ENCODE results near the gene ABCA1. TPM values are rescaled to one million over a fixed set of nuclear protein-coding genes. Genes with fewer than 3 reads are reported as not detected.

The ABCA1 gene
- total RNA-seq, 1 donor from 2014 or later: 30.7 TPM

DNA sequence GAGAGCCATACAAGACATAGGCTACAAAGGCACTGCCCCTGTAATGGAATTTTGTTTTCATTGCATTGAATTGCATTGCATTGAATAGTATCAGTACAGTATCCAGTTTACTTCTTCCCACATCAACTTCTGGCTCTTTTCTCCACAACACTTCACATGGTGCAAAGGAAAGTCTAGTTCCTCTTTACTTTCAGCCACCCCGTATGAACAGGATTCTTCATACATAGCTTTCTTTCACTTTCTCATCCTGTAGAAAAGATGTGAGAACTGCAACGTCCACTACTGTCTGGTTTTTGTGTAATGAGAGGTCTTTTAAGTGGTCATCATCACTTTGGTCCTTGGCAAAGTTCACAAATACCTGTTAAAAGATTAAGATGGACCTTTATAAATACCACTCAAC, 143.9 kb downstream of the ABCA1 start:
- TF ChIP-seq POLR2A (IDR thresholded peaks at IDR 0.05) (no peak), POLR2AphosphoS5 (IDR thresholded peaks at IDR 0.05; ENCODE audit: insufficient read depth in 1 of 2, low read depth in 1 of 2) (no peak)
- TF ChIP-seq, protein P1, sequence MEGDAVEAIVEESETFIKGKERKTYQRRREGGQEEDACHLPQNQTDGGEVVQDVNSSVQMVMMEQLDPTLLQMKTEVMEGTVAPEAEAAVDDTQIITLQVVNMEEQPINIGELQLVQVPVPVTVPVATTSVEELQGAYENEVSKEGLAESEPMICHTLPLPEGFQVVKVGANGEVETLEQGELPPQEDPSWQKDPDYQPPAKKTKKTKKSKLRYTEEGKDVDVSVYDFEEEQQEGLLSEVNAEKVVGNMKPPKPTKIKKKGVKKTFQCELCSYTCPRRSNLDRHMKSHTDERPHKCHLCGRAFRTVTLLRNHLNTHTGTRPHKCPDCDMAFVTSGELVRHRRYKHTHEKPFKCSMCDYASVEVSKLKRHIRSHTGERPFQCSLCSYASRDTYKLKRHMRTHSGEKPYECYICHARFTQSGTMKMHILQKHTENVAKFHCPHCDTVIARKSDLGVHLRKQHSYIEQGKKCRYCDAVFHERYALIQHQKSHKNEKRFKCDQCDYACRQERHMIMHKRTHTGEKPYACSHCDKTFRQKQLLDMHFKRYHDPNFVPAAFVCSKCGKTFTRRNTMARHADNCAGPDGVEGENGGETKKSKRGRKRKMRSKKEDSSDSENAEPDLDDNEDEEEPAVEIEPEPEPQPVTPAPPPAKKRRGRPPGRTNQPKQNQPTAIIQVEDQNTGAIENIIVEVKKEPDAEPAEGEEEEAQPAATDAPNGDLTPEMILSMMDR (IDR thresholded peaks at IDR 0.05): no peak
- Histone ChIP-seq H3K9me3 (no peaks in the 10 kb centered on the region), H3K36me3 (peaks cover 0 to 73% of the 10 kb centered on the region in 2 donors), H3K4me3 (no peak overlapping the region), H3K27ac (no peak overlapping the region), H3K4me1 (no peaks in the 10 kb centered on the region), H3K27me3 (no peaks in the 10 kb centered on the region)
- DNase-seq (ENCODE audit: extremely low spot score in 2 of 2): no peak
- intact Hi-C loops (cut with DNase I): no loop called here

- H3K36me3 ChIP-seq: peaks cover 0 to 68% of the 10 kb centered on the region in 2 donors
- intact Hi-C loops (cut with DNase I): no loop called here
- H3K4me3 ChIP-seq: no peak overlapping the region
- DNase-seq (ENCODE audit: extremely low spot score in 2 of 2): no peak
- H3K27ac ChIP-seq: no peak overlapping the region
- no peaks in the 10 kb centered on the region for H3K4me1 ChIP-seq
- no peaks in the 10 kb centered on the region for H3K27me3 ChIP-seq
- H3K9me3 ChIP-seq: no peaks in the 10 kb centered on the region
- TF ChIP-seq POLR2AphosphoS5 (IDR thresholded peaks at IDR 0.05; ENCODE audit: insufficient read depth in 1 of 2, low read depth in 1 of 2) (no peak), POLR2A (IDR thresholded peaks at IDR 0.05) (no peak)
Observed at GRCh38 chr9:104783588-104783987, 144.4 kb downstream of the ABCA1 start.

DNA sequence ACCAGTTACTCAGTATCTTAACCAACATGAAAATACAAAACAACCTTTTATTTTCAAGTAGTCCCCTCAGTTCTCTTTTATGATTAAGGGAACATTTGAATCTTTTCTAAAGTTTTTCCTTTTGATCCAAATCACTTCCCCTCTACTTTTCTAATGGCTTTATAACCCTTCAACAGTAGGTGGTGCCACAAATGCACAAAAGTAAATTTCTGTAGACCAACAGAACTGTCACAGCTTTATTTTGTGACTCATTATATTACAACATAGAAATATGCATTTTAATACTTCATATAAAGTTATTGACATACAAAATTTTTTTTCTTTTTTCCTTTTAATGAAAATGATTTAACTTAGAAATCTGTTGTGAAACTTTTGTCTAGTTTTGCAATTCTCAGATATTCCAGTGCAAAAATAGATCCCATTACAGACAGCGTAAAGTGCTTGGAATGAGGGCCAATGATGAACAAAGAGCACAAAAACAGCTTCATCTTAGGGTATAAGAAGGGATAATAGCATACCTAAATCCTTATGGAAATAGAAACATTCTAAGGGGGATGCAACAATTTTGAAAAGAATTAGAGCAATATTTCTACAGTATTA, 147.1 kb downstream of the ABCA1 start:
- H3K27ac ChIP-seq: no peak overlapping the region
- DNase-seq (ENCODE audit: extremely low spot score in 2 of 2): no peak
- no peak for TF ChIP-seq POLR2AphosphoS5 (IDR thresholded peaks at IDR 0.05; ENCODE audit: insufficient read depth in 1 of 2, low read depth in 1 of 2)
- no peak for TF ChIP-seq POLR2A (IDR thresholded peaks at IDR 0.05)
- TF ChIP-seq, protein P1 (IDR thresholded peaks at IDR 0.05): peak in 1 of 3 experiments; percentile 23
- no peak overlapping the region for H3K4me3 ChIP-seq
- H3K9me3 ChIP-seq: no peaks in the 10 kb centered on the region
- intact Hi-C loops (cut with DNase I): no loop called here
- H3K36me3 ChIP-seq: peaks cover 0 to 41% of the 10 kb centered on the region in 2 donors
- H3K4me1 ChIP-seq: peaks cover 7% of the 10 kb centered on the region
- H3K27me3 ChIP-seq: no peaks in the 10 kb centered on the region

- Histone ChIP-seq H3K27me3 (no peaks in the 10 kb centered on the region), H3K4me3 (no peak overlapping the region), H3K9me3 (no peaks in the 10 kb centered on the region), H3K27ac (no peak overlapping the region), H3K4me1 (peaks cover 7% of the 10 kb centered on the region), H3K36me3 (peaks cover 0 to 32% of the 10 kb centered on the region in 2 donors)
- TF ChIP-seq POLR2A (IDR thresholded peaks at IDR 0.05) (no peak), POLR2AphosphoS5 (IDR thresholded peaks at IDR 0.05; ENCODE audit: insufficient read depth in 1 of 2, low read depth in 1 of 2) (no peak)
- TF ChIP-seq, protein P1 (IDR thresholded peaks at IDR 0.05): no peak
- DNase-seq (ENCODE audit: extremely low spot score in 2 of 2): no peak
- intact Hi-C loops (cut with DNase I): no loop called here
Observed at GRCh38 chr9:104779946-104780535, 147.9 kb downstream of the ABCA1 start.

GRCh38 chr9:104779334-104779733, 148.6 kb downstream of the ABCA1 start:
- intact Hi-C loops (cut with DNase I): no loop called here
- no peak overlapping the region for H3K4me3 ChIP-seq
- peaks cover 7% of the 10 kb centered on the region for H3K4me1 ChIP-seq
- TF ChIP-seq, protein P1 (IDR thresholded peaks at IDR 0.05): no peak
- no peak for TF ChIP-seq POLR2AphosphoS5 (IDR thresholded peaks at IDR 0.05; ENCODE audit: insufficient read depth in 1 of 2, low read depth in 1 of 2)
- TF ChIP-seq POLR2A (IDR thresholded peaks at IDR 0.05): no peak
- no peaks in the 10 kb centered on the region for H3K27me3 ChIP-seq
- H3K36me3 ChIP-seq: peaks cover 0 to 25% of the 10 kb centered on the region in 2 donors
- H3K9me3 ChIP-seq: no peaks in the 10 kb centered on the region
- H3K27ac ChIP-seq: no peak overlapping the region
- no peak for DNase-seq (ENCODE audit: extremely low spot score in 2 of 2)

All from vagina (tissue), 2 donors.